Liver (tissue), 9 donors: ENCODE data around the gene STK11. TPM values are rescaled to one million over a fixed set of nuclear protein-coding genes. Genes with fewer than 3 reads are reported as not detected.

ENCODE experiments used
- DNase-seq: peaks from one replicate; pipeline ENCODE4 v3.0.0-alpha.2; 2017; ENCODE audit warnings: low spot score
- H3K27ac ChIP-seq, 2 donors: one replicate each; pipeline ENCODE4 v1.7.0; 2013; ENCODE audit warnings: inconsistent platforms in 2 of 2, low read length in 2 of 2, control low read depth in 1 of 2, low read depth in 1 of 2, mild to moderate bottlenecking in 1 of 2
- H3K27me3 ChIP-seq, 4 donors: one replicate each; pipeline versions ENCODE4 v1.6.1 to v1.7.0; 2013; ENCODE audit warnings: low read length in 3 of 4, inconsistent platforms in 1 of 4, mild to moderate bottlenecking in 1 of 4, moderate library complexity in 1 of 4; ENCODE audit not compliant: control insufficient read depth in 4 of 4, insufficient read depth in 4 of 4
- H3K36me3 ChIP-seq, 4 donors: one replicate each; pipeline versions ENCODE4 v1.6.1 to v1.7.0; 2013; ENCODE audit warnings: low read length in 3 of 4, mild to moderate bottlenecking in 3 of 4, low read depth in 1 of 4, moderate library complexity in 1 of 4; ENCODE audit not compliant: control insufficient read depth in 4 of 4, insufficient read depth in 3 of 4
- H3K4me1 ChIP-seq, 4 donors: one replicate each; pipeline versions ENCODE4 v1.6.1 to v1.7.0; 2013; ENCODE audit warnings: low read length in 3 of 4, mild to moderate bottlenecking in 3 of 4, moderate library complexity in 1 of 4; ENCODE audit not compliant: control insufficient read depth in 4 of 4, insufficient read depth in 4 of 4
- H3K4me3 ChIP-seq, 3 donors: one replicate each; pipeline versions ENCODE4 v1.6.1 to v1.7.0; 2013; ENCODE audit warnings: low read length in 3 of 3, control low read depth in 1 of 3, low read depth in 1 of 3, mild to moderate bottlenecking in 1 of 3
- H3K9ac ChIP-seq, 2 donors: one replicate each; pipeline ENCODE4 v1.7.0; 2013; ENCODE audit warnings: low read length in 2 of 2, mild to moderate bottlenecking in 2 of 2, moderate library complexity in 2 of 2, control low read depth in 1 of 2, low read depth in 1 of 2
- H3K9me3 ChIP-seq, 4 donors: one replicate each; pipeline versions ENCODE4 v1.6.1 to v1.7.0; 2013; ENCODE audit warnings: low read length in 3 of 4; ENCODE audit not compliant: control insufficient read depth in 4 of 4
- ATF3 ChIP-seq: IDR thresholded peaks from 2 replicates; pipeline ENCODE4 v1.6.1; 2016; ENCODE audit warnings: antibody characterized with exemption
- CTCF ChIP-seq: fragments of 150-350 bp; IDR thresholded peaks from 2 replicates; pipeline ENCODE4 v1.5.1; 2017; ENCODE audit warnings: improper control_type of control experiment, low read depth, low read length; ENCODE audit not compliant: missing input control
- EGR1 ChIP-seq, 2 donors: IDR thresholded peaks; 2 replicates each; pipeline ENCODE4 v1.6.1; 2016 to 2018; ENCODE audit warnings: antibody characterized with exemption in 2 of 2, low read depth in 2 of 2
- FOXA1 ChIP-seq: IDR thresholded peaks from 2 replicates; pipeline ENCODE4 v1.6.1; 2016; ENCODE audit warnings: antibody characterized with exemption
- FOXA2 ChIP-seq: IDR thresholded peaks from 2 replicates; pipeline ENCODE4 v1.6.1; 2016; ENCODE audit warnings: antibody characterized with exemption
- GABPA ChIP-seq, 2 donors: IDR thresholded peaks in 1 of 2; conservative IDR thresholded peaks in 1 of 2; 2 replicates each; pipeline ENCODE4 v1.6.1; 2016; ENCODE audit warnings: antibody characterized with exemption in 2 of 2, mild to moderate bottlenecking in 1 of 2, moderate library complexity in 1 of 2
- HNF4A ChIP-seq, 2 donors: conservative IDR thresholded peaks; 2 replicates each; pipeline ENCODE4 v1.6.1; 2016; ENCODE audit warnings: antibody characterized with exemption in 2 of 2, mild to moderate bottlenecking in 2 of 2
- HNF4G ChIP-seq: IDR thresholded peaks from 2 replicates; pipeline ENCODE4 v1.6.1; 2016; ENCODE audit warnings: antibody characterized with exemption
- JUND ChIP-seq, 2 donors: IDR thresholded peaks; 2 replicates each; pipeline ENCODE4 v1.6.1; 2016; ENCODE audit warnings: antibody characterized with exemption in 2 of 2
- MAX ChIP-seq: IDR thresholded peaks from 2 replicates; pipeline ENCODE4 v1.6.1; 2016; ENCODE audit warnings: antibody characterized with exemption
- NR2F2 ChIP-seq: IDR thresholded peaks from 2 replicates; pipeline ENCODE4 v1.6.1; 2016; ENCODE audit warnings: antibody characterized with exemption
- RAD21 ChIP-seq, 2 donors: IDR thresholded peaks; 2 replicates each; pipeline ENCODE4 v1.6.1; 2016; ENCODE audit warnings: antibody characterized with exemption in 2 of 2, mild to moderate bottlenecking in 2 of 2
- REST ChIP-seq: IDR thresholded peaks from 2 replicates; pipeline ENCODE4 v1.6.1; 2016; ENCODE audit warnings: antibody characterized with exemption, mild to moderate bottlenecking
- RXRA ChIP-seq, 2 donors: IDR thresholded peaks; 2 replicates each; pipeline ENCODE4 v1.6.1; 2017 to 2018; ENCODE audit warnings: antibody characterized with exemption in 2 of 2, mild to moderate bottlenecking in 1 of 2
- SP1 ChIP-seq: IDR thresholded peaks from 2 replicates; pipeline ENCODE4 v1.6.1; 2018; ENCODE audit warnings: antibody characterized with exemption, mild to moderate bottlenecking
- TAF1 ChIP-seq: conservative IDR thresholded peaks from 2 replicates; pipeline ENCODE4 v1.6.1; 2016; ENCODE audit warnings: antibody characterized with exemption, mild to moderate bottlenecking
- YY1 ChIP-seq: IDR thresholded peaks from 2 replicates; pipeline ENCODE4 v1.6.1; 2016; ENCODE audit warnings: antibody characterized with exemption, mild to moderate bottlenecking
- ZBTB33 ChIP-seq: IDR thresholded peaks from 2 replicates; pipeline ENCODE4 v1.6.1; 2016; ENCODE audit warnings: antibody characterized with exemption
- WGBS: extraction: QIAGEN DNeasy Blood & Tissue Kit; methylation state at CpG from one replicate; pipeline ENCODE4 v1.1.7; 2013; 5-methylcytosine and 5-hydroxymethylcytosine counted together
- polyA plus RNA-seq, 2 donors: library from polyadenylated mRNA; stranded (reverse) in 1 of 2; unstranded in 1 of 2; fragments of 200-250 nt in 1 of 2; fragments of >200 nt in 1 of 2; fragmentation: Nextera tagmentation in 1 of 2; extraction: Ambion mirVana in 1 of 2; gene quantifications; one replicate each; pipeline versions ENCODE4 v1.2.1 to v1.2.3, GENCODE V29; 2013 to 2015
- total RNA-seq, 2 donors: library from RNA; depleted of rRNA; stranded (reverse); fragments of >200 nt; gene quantifications; one replicate each; pipeline ENCODE4 v1.2.3, GENCODE V29; 2014
- donor health status: healthy.
- donor health status: healthy.
- donor health status: healthy.
- donor health status: healthy.
- donor health status: healthy.

The STK11 gene
- total and polyA plus RNA-seq, 4 donors, result 3.0 to 126 (median 35.5) TPM

GRCh38 chr19:1163934-1164683 lies 41.5 kb upstream of the STK11 start (continued):
- TF ChIP-seq CTCF, result no peak
- no peak for TF ChIP-seq HNF4A (conservative IDR thresholded peaks at IDR 0.05)
- TF ChIP-seq YY1, result no peak
- TF ChIP-seq RAD21 (IDR thresholded peaks at IDR 0.05), result no peak
- no peak for TF ChIP-seq JUND (IDR thresholded peaks at IDR 0.05)
- TF ChIP-seq ZBTB33, result no peak
- no peak for TF ChIP-seq HNF4G
- TF ChIP-seq NR2F2, result no peak

GRCh38 chr19:1164684-1165531 lies 40.7 kb upstream of the STK11 start:
- no peaks in the 10 kb centered on the region for H3K9me3 ChIP-seq
- 78% methylated on average over 21 of the region's 21 CpGs for WGBS
- no peak for DNase-seq
- no peak overlapping the region for H3K27ac ChIP-seq
- H3K9ac ChIP-seq, result no peak overlapping the region
- H3K36me3 ChIP-seq, result peaks cover 0 to 7% (median 0%) of the 10 kb centered on the region in 4 donors
- TF ChIP-seq TAF1 (no peak), FOXA1 (no peak), HNF4A (conservative IDR thresholded peaks at IDR 0.05) (no peak), RAD21 (IDR thresholded peaks at IDR 0.05) (no peak), REST (no peak), MAX (no peak), YY1 (no peak), SP1 (no peak), ZBTB33 (no peak), RXRA (IDR thresholded peaks at IDR 0.05) (no peak), ATF3 (no peak), HNF4G (no peak), CTCF (no peak), EGR1 (IDR thresholded peaks at IDR 0.05; ENCODE audit: low read depth in 2 of 2) (no peak), GABPA (IDR thresholded peaks at IDR 0.05 in 1 of 2, conservative IDR thresholded peaks at IDR 0.05 in 1 of 2) (no peak), FOXA2 (no peak), JUND (IDR thresholded peaks at IDR 0.05) (no peak), NR2F2 (no peak)
- H3K4me3 ChIP-seq, result no peak overlapping the region
- H3K4me1 ChIP-seq, result peaks cover 11 to 47% (median 34%) of the 10 kb centered on the region in 4 donors
- H3K27me3 ChIP-seq, result no peaks in the 10 kb centered on the region
